RWPE1 (cell line): ENCODE results near the gene PPP1R3G.

ENCODE experiments used
- CTCF ChIA-PET: fragments of 350-600 bp; sonication (Branson Sonifier 250); formaldehyde crosslinking; extraction: SDS; loops from one replicate; lab custom pipeline; 2021; lab: Yijun Ruan, JAX
- POLR2A ChIA-PET: fragments of 400-600 bp; formaldehyde crosslinking; extraction: SDS; loops from one replicate; lab custom pipeline; 2020; ENCODE audit warnings: antibody characterized with exemption; ENCODE audit not compliant: low non-redundant PET; lab: Yijun Ruan, JAX
- DNase-seq: peaks from one replicate; pipeline ENCODE4 v3.0.0; 2012; ENCODE audit warnings: low spot score
- H3K27ac ChIP-seq: fragments of 450-650 bp; 2 replicates; pipeline ENCODE4 v1.5.1; 2017
- TF ChIP-seq, protein P1 (sequence below): fragments of 450-650 bp; conservative IDR thresholded peaks from 2 replicates; pipeline ENCODE4 v1.5.1; 2017; ENCODE audit warnings: low read depth, mild to moderate bottlenecking

PPP1R3G gene

DNA sequence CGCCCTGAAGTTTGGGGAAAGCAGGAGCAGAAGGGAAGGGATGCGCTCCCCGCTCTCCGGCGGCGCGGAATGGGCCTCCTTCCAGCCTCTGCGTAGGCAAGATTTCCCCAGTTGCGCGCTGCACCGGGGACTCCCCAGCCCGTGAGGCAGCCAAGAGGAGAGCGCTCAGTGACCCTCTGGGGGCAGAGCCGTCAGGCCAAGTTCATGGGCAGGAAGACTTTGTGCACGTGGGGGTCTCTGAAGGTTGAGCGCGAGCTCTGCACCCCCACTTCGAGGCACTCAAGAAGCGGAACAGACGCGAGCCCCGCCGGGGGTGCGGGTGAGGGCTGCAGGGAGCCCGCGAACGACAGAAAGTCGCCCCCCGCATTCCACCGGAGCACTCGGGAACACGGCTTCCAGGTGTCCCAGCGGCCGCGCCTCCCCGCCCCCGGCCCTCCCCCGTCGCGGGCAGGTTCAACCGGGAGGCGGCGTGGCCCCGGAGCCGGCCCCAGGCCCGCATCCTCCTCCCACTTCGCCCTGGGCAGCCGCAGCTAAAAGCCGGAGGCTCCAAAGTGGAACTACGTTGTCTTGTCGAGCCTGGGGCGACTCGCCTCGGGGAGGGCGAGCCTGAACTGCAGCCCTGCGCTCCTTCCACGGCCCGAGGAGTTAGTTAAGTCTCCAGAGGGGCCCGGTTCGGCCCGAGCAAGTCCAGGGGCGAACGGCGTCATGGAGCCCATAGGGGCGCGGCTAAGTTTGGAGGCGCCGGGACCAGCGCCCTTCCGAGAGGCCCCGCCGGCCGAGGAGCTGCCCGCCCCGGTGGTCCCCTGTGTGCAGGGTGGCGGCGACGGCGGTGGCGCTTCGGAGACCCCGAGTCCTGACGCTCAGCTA is at the start of gene PPP1R3G:
PPP1R3G (plus strand) TSS at position 561 of the 867 bp plus-strand sequence; CDS start at position 706, 145 bp downstream.
- no peak for DNase-seq
- POLR2A ChIA-PET, result no interaction called here
- peak within 1 kb of the TSS; percentile 77 for H3K27ac ChIP-seq
- TF ChIP-seq, protein P1, sequence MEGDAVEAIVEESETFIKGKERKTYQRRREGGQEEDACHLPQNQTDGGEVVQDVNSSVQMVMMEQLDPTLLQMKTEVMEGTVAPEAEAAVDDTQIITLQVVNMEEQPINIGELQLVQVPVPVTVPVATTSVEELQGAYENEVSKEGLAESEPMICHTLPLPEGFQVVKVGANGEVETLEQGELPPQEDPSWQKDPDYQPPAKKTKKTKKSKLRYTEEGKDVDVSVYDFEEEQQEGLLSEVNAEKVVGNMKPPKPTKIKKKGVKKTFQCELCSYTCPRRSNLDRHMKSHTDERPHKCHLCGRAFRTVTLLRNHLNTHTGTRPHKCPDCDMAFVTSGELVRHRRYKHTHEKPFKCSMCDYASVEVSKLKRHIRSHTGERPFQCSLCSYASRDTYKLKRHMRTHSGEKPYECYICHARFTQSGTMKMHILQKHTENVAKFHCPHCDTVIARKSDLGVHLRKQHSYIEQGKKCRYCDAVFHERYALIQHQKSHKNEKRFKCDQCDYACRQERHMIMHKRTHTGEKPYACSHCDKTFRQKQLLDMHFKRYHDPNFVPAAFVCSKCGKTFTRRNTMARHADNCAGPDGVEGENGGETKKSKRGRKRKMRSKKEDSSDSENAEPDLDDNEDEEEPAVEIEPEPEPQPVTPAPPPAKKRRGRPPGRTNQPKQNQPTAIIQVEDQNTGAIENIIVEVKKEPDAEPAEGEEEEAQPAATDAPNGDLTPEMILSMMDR, result no peak
- CTCF ChIA-PET, result interaction anchor here (0.7 to 1.5 kb wide), 2 partner anchors 276 to 317 kb away, joined by 3 read pairs; no protein-coding TSS in a partner anchor

DNA sequence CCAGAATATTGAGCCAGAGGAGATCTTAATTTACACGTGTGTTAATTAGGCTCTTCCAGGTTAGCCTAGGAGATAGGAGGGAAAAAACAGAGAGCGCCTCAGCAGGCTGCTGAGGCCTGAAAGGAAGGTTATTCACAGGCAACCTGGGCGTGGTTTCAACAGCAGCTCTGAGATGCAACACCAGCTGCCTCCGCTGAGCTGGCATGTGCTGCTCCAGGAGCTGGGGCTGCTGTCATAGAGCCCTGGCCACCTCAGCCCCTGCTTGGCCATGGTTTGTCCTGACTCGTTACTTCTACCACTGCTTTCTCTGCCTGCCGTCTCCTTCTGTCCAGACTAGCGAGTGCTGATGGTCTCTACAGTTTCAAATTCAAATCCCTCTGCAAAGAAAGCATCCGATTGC is 48.9 kb upstream of the PPP1R3G start:
- ChIA-PET CTCF (interaction anchor here (1.6 kb wide), 1 partner anchor 9 kb away, joined by 4 read pairs; no protein-coding TSS in a partner anchor), POLR2A (no interaction called here)
- TF ChIP-seq, protein P1, result no peak
- peak; percentile 49 for DNase-seq
- H3K27ac ChIP-seq, result no peak overlapping the region

DNA sequence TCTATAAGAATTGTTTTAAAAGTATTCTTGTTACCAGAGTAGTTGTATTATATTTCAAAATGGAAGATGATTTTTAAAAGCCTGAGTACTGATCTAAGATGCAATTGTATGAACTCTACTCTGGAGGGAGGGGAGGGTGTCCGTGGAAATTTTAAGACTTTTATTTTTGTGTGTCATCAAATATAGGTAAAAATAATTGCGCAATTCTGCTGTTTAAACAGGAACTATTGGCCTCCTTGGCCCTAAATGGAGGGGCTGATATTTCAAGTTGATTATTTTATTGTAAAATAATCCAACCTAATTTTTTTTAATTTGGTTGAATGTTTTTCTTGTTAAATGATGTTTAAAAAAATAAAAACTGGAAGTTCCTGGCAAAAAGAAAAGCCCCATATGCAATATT is 43.2 kb upstream of the PPP1R3G start:
- no peak for DNase-seq
- no peak overlapping the region for H3K27ac ChIP-seq
- CTCF ChIA-PET, result no interaction called here
- TF ChIP-seq, protein P1, result no peak
- POLR2A ChIA-PET, result no interaction called here

DNA sequence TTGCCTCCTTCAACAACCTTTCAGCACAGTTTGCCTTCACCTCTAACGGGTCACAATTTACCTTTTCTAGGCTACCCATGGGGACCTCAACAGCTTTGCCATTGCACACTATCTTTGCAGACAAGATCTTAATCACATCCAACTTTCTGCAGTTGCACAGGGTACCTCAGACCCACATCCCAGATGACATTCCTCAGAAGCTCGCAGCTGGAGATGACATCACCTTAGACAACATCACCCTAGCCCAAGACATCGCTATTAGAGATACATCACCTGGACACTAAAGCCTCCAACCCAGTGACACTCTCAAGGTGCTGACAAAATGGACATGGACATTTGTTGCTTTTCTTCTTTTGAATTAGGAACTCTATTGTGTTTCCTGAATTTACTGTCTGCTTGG is 42.7 kb upstream of the PPP1R3G start:
- TF ChIP-seq, protein P1, result no peak
- DNase-seq, result no peak
- H3K27ac ChIP-seq, result no peak overlapping the region
- ChIA-PET CTCF (no interaction called here), POLR2A (no interaction called here)

DNA sequence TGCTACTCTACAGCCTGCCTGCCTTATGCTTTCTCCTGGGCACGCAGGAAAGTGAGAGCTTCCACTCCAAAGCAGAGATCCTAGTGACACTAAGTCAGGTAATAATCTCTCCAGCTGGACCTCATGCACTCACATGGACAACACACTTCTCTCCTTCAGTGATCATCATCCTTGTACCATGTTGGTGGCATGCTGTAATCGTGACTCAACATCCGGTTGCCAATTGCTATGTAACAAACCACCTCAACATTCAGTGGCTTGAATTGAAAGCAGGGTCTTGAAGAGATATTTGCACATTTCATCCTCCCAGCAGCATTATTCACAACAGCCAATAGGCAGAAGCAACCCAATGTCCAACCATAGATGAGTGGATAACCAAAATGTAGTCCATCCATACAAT is 40.3 kb upstream of the PPP1R3G start:
- CTCF ChIA-PET, result no interaction called here
- TF ChIP-seq, protein P1, result no peak

DNA sequence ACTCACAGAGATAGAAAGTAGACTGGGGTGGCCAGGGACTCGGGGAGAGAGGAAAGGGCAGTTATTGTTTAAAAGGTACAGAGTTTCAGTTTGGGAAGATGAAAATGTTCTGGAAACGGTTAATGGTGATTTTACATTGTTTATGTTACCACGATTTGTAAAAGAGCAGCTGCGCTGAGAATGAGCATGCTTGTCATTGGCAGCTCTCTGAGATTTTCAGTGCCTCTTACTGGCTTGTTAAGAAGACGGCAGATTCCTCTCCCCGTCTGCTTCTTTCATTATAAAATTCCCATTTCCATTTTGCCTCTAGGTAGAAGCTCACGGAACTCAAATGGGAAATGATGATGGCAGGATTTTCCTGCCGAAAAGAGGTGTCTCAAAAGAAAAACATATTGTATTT is 39.7 kb upstream of the PPP1R3G start:
- TF ChIP-seq, protein P1, result no peak
- ChIA-PET POLR2A (no interaction called here), CTCF (interaction anchor here (0.6 to 1.0 kb wide), 3 partner anchors 9 to 22 kb away, joined by 3 to 4 read pairs (median 4); no protein-coding TSS in a partner anchor)
- DNase-seq, result no peak
- H3K27ac ChIP-seq, result no peak overlapping the region

More for the DNA sequence above, 40.3 kb upstream of the PPP1R3G start:
- no peak for DNase-seq
- no peak overlapping the region for H3K27ac ChIP-seq
- POLR2A ChIA-PET, result no interaction called here
